AG04449 (cell line): ENCODE data around the gene CLDN7.

ENCODE experiments used
- CTCF ChIA-PET: fragments of 350-600 bp; formaldehyde crosslinking; extraction: SDS; loops from one replicate; lab custom pipeline; 2021; ENCODE audit warnings: antibody characterized with exemption; lab: Yijun Ruan, JAX
- POLR2A ChIA-PET: fragments of 400-600, 350-600 bp; formaldehyde crosslinking; extraction: SDS; loops from one replicate; lab custom pipeline; 2020; ENCODE audit warnings: antibody characterized with exemption, inconsistent platforms; lab: Yijun Ruan, JAX
- DNase-seq: peaks from one replicate; pipeline ENCODE4 v3.0.0-alpha.2; 2010; ENCODE audit warnings: low read depth, low spot score
- H3K4me3 ChIP-seq: 2 replicates; pipeline ENCODE4 v1.5.1; 2011; ENCODE audit warnings: low read depth, mild to moderate bottlenecking, control low read depth, low read length
- TF ChIP-seq, protein P1 (sequence below): IDR thresholded peaks from one replicate; pipeline ENCODE4 v1.5.1; 2011; ENCODE audit warnings: mild to moderate bottlenecking, moderate library complexity, low read length, control low read depth, inconsistent platforms; ENCODE audit not compliant: insufficient read depth; ENCODE audit errors: missing control alignments

The CLDN7 gene

GRCh38 chr17:7259555-7259889 lies 2.8 kb downstream of the CLDN7 start:
- H3K4me3 ChIP-seq, result no peak overlapping the region
- DNase-seq, result no peak
- CTCF ChIA-PET, result interaction anchor here (1.2 to 3.3 kb wide), 4 partner anchors 21 to 301 kb away, joined by 3 to 13 read pairs (median 8); no protein-coding TSS in a partner anchor
- TF ChIP-seq, protein P1, sequence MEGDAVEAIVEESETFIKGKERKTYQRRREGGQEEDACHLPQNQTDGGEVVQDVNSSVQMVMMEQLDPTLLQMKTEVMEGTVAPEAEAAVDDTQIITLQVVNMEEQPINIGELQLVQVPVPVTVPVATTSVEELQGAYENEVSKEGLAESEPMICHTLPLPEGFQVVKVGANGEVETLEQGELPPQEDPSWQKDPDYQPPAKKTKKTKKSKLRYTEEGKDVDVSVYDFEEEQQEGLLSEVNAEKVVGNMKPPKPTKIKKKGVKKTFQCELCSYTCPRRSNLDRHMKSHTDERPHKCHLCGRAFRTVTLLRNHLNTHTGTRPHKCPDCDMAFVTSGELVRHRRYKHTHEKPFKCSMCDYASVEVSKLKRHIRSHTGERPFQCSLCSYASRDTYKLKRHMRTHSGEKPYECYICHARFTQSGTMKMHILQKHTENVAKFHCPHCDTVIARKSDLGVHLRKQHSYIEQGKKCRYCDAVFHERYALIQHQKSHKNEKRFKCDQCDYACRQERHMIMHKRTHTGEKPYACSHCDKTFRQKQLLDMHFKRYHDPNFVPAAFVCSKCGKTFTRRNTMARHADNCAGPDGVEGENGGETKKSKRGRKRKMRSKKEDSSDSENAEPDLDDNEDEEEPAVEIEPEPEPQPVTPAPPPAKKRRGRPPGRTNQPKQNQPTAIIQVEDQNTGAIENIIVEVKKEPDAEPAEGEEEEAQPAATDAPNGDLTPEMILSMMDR, result no peak
- POLR2A ChIA-PET, result interaction anchor here (0.5 to 1.2 kb wide), 3 partner anchors 22 to 70 kb away, joined by 3 to 5 read pairs (median 3); partner anchors contain the start of genes NEURL4 and SLC2A4

DNA sequence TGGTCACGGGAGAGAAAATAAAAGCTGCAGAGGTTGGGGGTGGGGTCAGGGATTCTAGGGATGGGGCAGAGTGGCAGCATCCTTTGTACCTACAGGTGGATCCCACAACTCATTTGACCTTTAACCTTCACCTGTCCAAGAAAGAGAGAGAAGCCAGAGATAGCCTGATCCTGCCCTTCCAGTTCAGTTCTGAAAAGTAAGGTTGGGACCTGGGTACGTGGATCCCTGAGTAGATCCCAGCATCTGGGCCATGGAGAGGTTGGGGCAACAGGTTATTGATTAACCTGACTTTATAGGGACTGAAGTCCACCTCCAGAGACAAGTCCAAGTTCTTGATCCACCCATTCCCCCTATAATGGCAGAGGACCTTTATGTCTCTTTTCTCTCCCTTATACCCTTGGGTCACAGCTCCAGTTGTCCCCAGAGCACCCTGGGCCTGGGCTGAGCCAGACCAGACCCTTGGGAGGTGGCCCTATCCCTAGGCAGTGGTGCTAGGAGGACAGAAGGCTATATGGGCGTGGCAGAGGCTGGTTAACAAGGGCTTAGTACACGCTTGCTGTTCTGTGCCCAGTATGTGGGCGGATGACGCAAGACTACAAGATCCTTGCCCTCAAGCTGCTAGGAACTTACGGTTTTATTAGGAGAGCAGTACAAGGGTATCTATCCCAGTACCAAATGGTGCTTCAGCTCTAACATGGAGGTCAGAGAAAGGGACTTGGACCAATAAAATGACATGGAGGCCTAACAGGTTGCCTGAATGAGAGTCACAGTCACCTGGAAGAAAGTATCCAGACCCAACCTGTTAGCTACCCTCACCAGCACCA lies 3.3 kb downstream of the CLDN7 start:
- POLR2A ChIA-PET, result interaction anchor here (0.5 to 1.2 kb wide), 2 partner anchors 23 to 52 kb away, joined by 3 read pairs; partner anchors contain the start of gene SLC2A4
- no peak for DNase-seq
- TF ChIP-seq, protein P1, result no peak
- CTCF ChIA-PET, result interaction anchor here (1.2 to 3.3 kb wide), 4 partner anchors 21 to 302 kb away, joined by 3 to 13 read pairs (median 8); no protein-coding TSS in a partner anchor
- no peak overlapping the region for H3K4me3 ChIP-seq

- no peak for DNase-seq
- ChIA-PET CTCF (interaction anchor here (0.7 to 1.4 kb wide), 4 partner anchors 24 to 303 kb away, joined by 3 to 7 read pairs (median 4); partner anchors contain the start of gene SLC2A4), POLR2A (no interaction called here)
- TF ChIP-seq, protein P1, result no peak
- H3K4me3 ChIP-seq, result no peak overlapping the region
These were observed 5.4 kb downstream of the CLDN7 start for GRCh38 chr17:7256766-7257456.

GRCh38 chr17:7254511-7254910 lies 7.8 kb downstream of the CLDN7 start:
- DNase-seq, result no peak
- TF ChIP-seq, protein P1, result no peak
- ChIA-PET POLR2A (no interaction called here), CTCF (interaction anchor here (1.4 to 2.2 kb wide), 3 partner anchors 10 to 306 kb away, joined by 3 to 9 read pairs (median 3); partner anchors contain the start of gene SLC2A4)
- no peak overlapping the region for H3K4me3 ChIP-seq

DNA sequence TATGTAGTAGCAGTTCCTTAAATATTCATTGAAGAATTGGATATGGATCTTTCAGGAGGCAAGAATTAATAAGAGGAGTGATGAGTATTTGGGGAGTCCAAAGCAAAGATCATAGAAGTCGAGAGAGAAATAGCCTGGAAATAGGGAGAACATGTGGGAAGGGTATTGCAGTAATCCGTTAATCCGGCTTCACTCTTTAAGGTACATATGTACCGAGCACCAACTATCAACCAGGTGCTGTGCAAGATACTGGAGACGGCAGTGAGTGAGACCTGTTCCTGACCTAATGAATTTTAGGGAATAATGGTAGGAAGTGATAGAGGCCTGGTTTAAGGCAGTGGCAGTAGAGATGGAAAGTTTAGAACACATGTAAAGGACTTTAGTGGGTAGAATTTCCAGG lies 9.2 kb downstream of the CLDN7 start:
- ChIA-PET CTCF (interaction anchor here (2.2 kb wide), 1 partner anchor 12 kb away, joined by 9 read pairs; no protein-coding TSS in a partner anchor), POLR2A (no interaction called here)
- peak overlapping the region; percentile 84 for H3K4me3 ChIP-seq
- no peak for DNase-seq
- TF ChIP-seq, protein P1, result no peak
